ENCODE data around the gene CRKL.

DNA sequence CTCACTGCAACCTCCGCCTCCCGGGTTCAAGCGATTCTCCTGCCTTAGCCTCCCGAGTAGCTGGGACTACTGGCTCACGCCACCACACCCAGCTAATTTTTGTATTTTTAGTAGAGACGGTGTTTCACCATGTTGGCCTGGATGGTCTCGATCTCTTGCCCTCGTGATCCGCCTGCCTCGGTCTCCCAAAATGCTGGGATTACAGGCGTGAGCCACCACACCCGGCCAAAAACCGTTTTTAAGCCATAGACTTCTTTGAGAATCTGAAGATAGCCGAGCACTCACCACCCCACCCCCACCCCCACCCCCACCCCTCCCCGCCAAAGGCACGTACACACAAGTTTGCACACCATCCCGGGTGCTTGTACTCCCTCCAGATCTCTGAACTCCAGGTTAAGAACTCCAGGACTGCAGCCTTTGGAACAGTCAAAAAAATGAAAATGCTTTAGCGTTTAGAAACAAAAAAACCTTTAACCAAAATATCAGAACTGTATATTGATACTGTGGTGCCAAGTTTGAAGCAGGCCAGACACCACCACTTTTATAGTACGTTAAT is 1.5 kb downstream of the CRKL start:
- TF ChIP-seq TAF1 (conservative IDR thresholded peaks at IDR 0.05) (no peak), RAD21 (IDR thresholded peaks at IDR 0.05) (no peak), SP1 (IDR thresholded peaks at IDR 0.05) (no peak), YY1 (IDR thresholded peaks at IDR 0.05) (no peak), JUND (IDR thresholded peaks at IDR 0.05) (no peak), GABPA (IDR thresholded peaks at IDR 0.05 in 1 of 2, conservative IDR thresholded peaks at IDR 0.05 in 1 of 2) (no peak), HNF4G (IDR thresholded peaks at IDR 0.05) (no peak)
- TF ChIP-seq, protein P1, sequence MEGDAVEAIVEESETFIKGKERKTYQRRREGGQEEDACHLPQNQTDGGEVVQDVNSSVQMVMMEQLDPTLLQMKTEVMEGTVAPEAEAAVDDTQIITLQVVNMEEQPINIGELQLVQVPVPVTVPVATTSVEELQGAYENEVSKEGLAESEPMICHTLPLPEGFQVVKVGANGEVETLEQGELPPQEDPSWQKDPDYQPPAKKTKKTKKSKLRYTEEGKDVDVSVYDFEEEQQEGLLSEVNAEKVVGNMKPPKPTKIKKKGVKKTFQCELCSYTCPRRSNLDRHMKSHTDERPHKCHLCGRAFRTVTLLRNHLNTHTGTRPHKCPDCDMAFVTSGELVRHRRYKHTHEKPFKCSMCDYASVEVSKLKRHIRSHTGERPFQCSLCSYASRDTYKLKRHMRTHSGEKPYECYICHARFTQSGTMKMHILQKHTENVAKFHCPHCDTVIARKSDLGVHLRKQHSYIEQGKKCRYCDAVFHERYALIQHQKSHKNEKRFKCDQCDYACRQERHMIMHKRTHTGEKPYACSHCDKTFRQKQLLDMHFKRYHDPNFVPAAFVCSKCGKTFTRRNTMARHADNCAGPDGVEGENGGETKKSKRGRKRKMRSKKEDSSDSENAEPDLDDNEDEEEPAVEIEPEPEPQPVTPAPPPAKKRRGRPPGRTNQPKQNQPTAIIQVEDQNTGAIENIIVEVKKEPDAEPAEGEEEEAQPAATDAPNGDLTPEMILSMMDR (IDR thresholded peaks at IDR 0.05; ENCODE audit: low read depth, low read length, missing input control): no peak
- TF ChIP-seq, protein P2, sequence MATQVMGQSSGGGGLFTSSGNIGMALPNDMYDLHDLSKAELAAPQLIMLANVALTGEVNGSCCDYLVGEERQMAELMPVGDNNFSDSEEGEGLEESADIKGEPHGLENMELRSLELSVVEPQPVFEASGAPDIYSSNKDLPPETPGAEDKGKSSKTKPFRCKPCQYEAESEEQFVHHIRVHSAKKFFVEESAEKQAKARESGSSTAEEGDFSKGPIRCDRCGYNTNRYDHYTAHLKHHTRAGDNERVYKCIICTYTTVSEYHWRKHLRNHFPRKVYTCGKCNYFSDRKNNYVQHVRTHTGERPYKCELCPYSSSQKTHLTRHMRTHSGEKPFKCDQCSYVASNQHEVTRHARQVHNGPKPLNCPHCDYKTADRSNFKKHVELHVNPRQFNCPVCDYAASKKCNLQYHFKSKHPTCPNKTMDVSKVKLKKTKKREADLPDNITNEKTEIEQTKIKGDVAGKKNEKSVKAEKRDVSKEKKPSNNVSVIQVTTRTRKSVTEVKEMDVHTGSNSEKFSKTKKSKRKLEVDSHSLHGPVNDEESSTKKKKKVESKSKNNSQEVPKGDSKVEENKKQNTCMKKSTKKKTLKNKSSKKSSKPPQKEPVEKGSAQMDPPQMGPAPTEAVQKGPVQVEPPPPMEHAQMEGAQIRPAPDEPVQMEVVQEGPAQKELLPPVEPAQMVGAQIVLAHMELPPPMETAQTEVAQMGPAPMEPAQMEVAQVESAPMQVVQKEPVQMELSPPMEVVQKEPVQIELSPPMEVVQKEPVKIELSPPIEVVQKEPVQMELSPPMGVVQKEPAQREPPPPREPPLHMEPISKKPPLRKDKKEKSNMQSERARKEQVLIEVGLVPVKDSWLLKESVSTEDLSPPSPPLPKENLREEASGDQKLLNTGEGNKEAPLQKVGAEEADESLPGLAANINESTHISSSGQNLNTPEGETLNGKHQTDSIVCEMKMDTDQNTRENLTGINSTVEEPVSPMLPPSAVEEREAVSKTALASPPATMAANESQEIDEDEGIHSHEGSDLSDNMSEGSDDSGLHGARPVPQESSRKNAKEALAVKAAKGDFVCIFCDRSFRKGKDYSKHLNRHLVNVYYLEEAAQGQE (IDR thresholded peaks at IDR 0.05): no peak
- TF ChIP-seq, protein P3, sequence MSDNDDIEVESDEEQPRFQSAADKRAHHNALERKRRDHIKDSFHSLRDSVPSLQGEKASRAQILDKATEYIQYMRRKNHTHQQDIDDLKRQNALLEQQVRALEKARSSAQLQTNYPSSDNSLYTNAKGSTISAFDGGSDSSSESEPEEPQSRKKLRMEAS (IDR thresholded peaks at IDR 0.05): no peak

Data from liver (tissue), 3 donors.